GM19467 (cell line): ENCODE results near the gene LRRC3B.

Experiments used
- ATAC-seq: cut with Tn5 transposase; IDR thresholded peaks from one replicate; pipeline ENCODE4 v1.9.1; 2021; ENCODE audit warnings: mild to moderate bottlenecking, moderate library complexity; ENCODE audit not compliant: unreplicated experiment

Gene LRRC3B

GRCh38 chr3:26704736-26705135 lies 82.2 kb downstream of the LRRC3B start:
- ATAC-seq = no peak

GRCh38 chr3:26708501-26708900 lies 85.9 kb downstream of the LRRC3B start:
- ATAC-seq = no peak

- ATAC-seq = peak; percentile 70
Measured at GRCh38 chr3:26712211-26713026, 89.8 kb downstream of the LRRC3B start.

GRCh38 chr3:26713091-26713490 lies 90.5 kb downstream of the LRRC3B start:
- no peak for ATAC-seq

GRCh38 chr3:26714485-26714884 lies 91.9 kb downstream of the LRRC3B start:
- ATAC-seq = no peak

- no peak for ATAC-seq
Measured at GRCh38 chr3:26715431-26715830, 92.9 kb downstream of the LRRC3B start.

GRCh38 chr3:26718315-26718714 lies 95.7 kb downstream of the LRRC3B start:
- no peak for ATAC-seq

- ATAC-seq = no peak
Measured at GRCh38 chr3:26719134-26719533, 96.6 kb downstream of the LRRC3B start.

- no peak for ATAC-seq
Measured at GRCh38 chr3:26721047-26721446, 98.5 kb downstream of the LRRC3B start.

GRCh38 chr3:26731843-26732242 lies 109.3 kb downstream of the LRRC3B start:
- no peak for ATAC-seq

GRCh38 chr3:26750263-26750662 lies 127.7 kb downstream of the LRRC3B start:
- ATAC-seq = no peak

- ATAC-seq = no peak
Measured at GRCh38 chr3:26752466-26752865, 129.9 kb downstream of the LRRC3B start.

- no peak for ATAC-seq
Measured at GRCh38 chr3:26753095-26753494, 130.5 kb downstream of the LRRC3B start.

GRCh38 chr3:26757978-26758377 lies 135.4 kb downstream of the LRRC3B start:
- ATAC-seq = no peak
